GM10266 (cell line): Measurements from ENCODE around the gene KRTAP12-1.
"Not testable (repeated sequence)": the region's sequence is repeated elsewhere in the genome, so short reads cannot be mapped to it uniquely, and the experiment has no call there.

ENCODE experiments used
- DNase-seq: peaks from one replicate; pipeline ENCODE4 v3.0.0; 2012; ENCODE audit errors: extremely low spot score
- TF ChIP-seq, protein P1 (sequence below): IDR thresholded peaks from 2 replicates; pipeline ENCODE4 v1.5.1; 2012; ENCODE audit warnings: mild to moderate bottlenecking, low read depth; ENCODE audit not compliant: control insufficient read depth, insufficient read depth; ENCODE audit errors: missing control alignments

The KRTAP12-1 gene

DNA sequence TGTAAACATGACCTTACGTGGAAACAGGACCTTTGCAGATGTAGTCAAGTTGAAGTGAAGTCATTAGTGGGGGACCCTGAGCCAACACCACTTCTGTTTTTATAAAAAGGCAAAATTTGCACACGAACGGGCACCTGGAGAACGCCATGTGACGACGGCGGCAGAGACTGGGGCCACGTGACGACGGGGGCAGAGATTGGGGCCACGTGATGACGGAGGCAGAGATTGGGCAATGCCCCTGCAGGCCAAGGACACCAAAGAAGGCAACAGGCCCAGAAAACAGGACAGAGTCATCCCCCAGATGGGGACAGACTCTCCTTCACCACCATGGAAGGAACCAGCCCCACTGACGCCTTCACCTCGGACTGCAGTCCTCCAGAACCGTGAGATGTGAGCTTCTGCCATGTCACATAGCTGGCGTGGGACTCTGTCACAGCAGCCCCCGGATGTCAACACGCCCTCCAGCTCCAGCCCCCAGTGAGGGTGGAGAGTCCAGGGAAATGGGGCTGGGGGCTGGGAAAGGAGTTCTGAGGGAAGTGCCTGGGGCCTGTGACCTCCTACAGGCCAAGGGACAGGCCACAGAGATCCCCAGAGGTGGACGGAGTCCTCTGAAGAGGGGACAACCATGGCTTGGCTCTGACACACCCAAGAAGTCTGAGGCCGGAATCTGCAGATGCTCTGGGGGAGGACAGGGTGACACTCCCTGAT is 31.5 kb downstream of the KRTAP12-1 start:
- TF ChIP-seq, protein P1, sequence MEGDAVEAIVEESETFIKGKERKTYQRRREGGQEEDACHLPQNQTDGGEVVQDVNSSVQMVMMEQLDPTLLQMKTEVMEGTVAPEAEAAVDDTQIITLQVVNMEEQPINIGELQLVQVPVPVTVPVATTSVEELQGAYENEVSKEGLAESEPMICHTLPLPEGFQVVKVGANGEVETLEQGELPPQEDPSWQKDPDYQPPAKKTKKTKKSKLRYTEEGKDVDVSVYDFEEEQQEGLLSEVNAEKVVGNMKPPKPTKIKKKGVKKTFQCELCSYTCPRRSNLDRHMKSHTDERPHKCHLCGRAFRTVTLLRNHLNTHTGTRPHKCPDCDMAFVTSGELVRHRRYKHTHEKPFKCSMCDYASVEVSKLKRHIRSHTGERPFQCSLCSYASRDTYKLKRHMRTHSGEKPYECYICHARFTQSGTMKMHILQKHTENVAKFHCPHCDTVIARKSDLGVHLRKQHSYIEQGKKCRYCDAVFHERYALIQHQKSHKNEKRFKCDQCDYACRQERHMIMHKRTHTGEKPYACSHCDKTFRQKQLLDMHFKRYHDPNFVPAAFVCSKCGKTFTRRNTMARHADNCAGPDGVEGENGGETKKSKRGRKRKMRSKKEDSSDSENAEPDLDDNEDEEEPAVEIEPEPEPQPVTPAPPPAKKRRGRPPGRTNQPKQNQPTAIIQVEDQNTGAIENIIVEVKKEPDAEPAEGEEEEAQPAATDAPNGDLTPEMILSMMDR, result no peak
- DNase-seq, result no peak

- DNase-seq, result no peak
- TF ChIP-seq, protein P1, result no peak
These were observed 32.4 kb downstream of the KRTAP12-1 start for GRCh38 chr21:44649521-44650100.

GRCh38 chr21:44648557-44649311 is 33.2 kb downstream of the KRTAP12-1 start:
- no peak for DNase-seq
- TF ChIP-seq, protein P1, result no peak

GRCh38 chr21:44647222-44647552 is 34.8 kb downstream of the KRTAP12-1 start:
- DNase-seq, result no peak

DNA sequence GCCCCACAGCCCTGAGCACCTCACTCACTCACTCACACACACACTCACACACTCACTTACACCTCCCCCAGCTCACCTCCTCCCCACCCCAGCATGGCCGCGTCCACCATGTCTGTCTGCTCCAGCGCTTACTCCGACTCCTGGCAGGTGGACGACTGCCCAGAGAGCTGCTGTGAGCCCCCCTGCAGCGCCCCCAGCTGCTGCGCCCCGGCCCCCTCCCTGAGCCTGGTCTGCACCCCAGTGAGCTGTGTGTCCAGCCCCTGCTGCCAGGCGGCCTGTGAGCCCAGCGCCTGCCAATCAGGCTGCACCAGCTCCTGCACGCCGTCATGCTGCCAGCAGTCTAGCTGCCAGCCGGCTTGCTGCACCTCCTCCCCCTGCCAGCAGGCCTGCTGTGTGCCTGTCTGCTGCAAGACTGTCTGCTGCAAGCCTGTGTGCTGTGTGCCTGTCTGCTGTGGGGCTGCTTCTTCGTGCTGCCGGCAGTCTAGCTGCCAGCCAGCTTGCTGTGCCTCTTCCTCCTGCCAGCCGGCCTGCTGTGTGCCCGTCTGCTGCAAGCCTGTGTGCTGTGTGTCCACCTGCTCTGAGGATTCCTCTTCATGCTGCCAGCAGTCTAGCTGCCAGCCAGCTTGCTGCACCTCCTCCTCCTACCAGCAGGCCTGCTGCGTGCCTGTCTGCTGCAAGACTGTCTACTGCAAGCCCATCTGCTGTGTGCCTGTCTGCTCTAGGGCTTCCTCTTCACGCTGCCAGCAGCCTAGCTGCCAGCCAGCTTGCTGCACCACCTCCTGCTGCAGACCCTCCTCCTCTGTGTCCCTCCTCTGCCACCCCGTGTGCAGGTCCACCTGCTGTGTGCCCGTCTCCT is 35.4 kb downstream of the KRTAP12-1 start, which contains the start of gene KRTAP10-11:
Gene KRTAP10-11, plus strand, starts transcription at position 49 of the 856 bp plus-strand sequence. Its CDS starts 45 bp downstream, at position 94.
- DNase-seq, result not testable (repeated sequence)

More at GRCh38 chr21:44647222-44647552, 34.8 kb downstream of the KRTAP12-1 start:
- TF ChIP-seq, protein P1, result no peak

DNA sequence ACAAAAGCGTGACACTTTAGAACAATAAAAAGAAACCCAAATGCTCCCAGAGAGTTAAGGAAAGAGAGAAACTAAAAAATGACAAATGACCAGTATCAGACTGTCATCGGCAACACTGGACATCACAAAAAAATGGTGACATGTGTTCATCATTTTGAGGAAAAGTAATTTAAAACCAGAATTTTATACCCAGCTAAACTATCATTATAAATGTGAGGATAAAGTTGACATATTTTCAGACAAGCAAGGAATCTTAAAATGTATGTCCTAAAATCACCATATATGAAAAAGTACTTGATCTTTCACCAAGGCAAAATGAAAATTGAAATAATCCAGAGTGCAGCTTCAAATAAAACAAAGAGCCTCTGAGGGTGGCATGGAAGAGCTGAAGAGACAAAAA is 37.1 kb downstream of the KRTAP12-1 start:
- no peak for DNase-seq
- TF ChIP-seq, protein P1, result no peak

DNA sequence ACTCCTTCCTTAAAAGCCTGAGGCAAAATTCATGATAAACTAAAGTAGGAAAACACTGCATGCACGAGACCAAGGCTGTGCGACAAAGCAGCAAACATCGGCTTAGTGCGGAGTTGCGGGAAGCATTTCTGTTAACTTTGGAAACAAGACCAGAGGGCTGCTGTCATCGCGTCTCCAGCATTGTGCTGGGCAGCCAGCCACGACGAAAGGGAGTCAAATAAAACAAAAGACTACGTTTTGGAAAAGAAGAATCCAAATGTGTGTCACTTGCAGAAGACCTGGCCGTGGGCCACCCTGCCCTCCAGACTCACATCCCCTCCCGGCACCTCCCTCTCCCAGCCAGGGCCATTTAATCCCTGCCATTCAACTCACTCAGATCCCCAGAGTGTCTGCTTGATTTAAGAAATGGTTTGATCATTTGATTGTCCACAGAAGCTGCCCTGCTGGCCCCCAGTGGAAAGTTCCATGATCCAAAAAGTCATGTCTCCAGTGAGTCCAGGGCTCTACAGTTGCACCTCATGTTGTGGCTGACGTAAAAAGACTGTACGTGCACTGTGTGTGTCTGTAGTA is 38.1 kb downstream of the KRTAP12-1 start:
- no peak for DNase-seq
- TF ChIP-seq, protein P1, result no peak
